ENCODE measurements around the gene GGA2.
"Not testable (repeated sequence)": the region's sequence is repeated elsewhere in the genome, so short reads cannot be mapped to it uniquely, and the experiment has no call there.

GGA2 gene

GRCh38 chr16:23465179-23465578, 45.1 kb downstream of the GGA2 start:
- no peaks in the 10 kb centered on the region for H3K9me2 ChIP-seq (replicated peaks; ENCODE audit: insufficient read depth, low read length)
- no peaks in the 10 kb centered on the region for H4K20me1 ChIP-seq (ENCODE audit: low read depth, low read length)
- no peak overlapping the region for H3K4me3 ChIP-seq (ENCODE audit: insufficient read depth, low read length, poor library complexity, severe bottlenecking)
- no peaks in the 10 kb centered on the region for H3K79me2 ChIP-seq (ENCODE audit: insufficient read depth, low read length)
- peaks cover 15% of the 10 kb centered on the region; the same call in 1 of the 2 replicates for H3K36me3 ChIP-seq (ENCODE audit: low read length)
- no peak overlapping the region for H2AFZ ChIP-seq (ENCODE audit: low read depth, low read length, severe bottlenecking)
- H3K27me3 ChIP-seq (ENCODE audit: low read length) = no peaks in the 10 kb centered on the region
- H3K27ac ChIP-seq (ENCODE audit: low read depth, low read length) = no peak overlapping the region
- TF ChIP-seq CTCF (IDR thresholded peaks at IDR 0.05; ENCODE audit: insufficient read depth, low read length, poor library complexity, severe bottlenecking) = no peak
- H3K9ac ChIP-seq (ENCODE audit: low read length) = no peak overlapping the region
- H3K4me2 ChIP-seq (ENCODE audit: low read depth, low read length, poor library complexity, severe bottlenecking) = no peak overlapping the region
- no peaks in the 10 kb centered on the region for H3K9me3 ChIP-seq (ENCODE audit: insufficient read depth, low read length)
- peaks cover 38% of the 10 kb centered on the region for H3F3A ChIP-seq (ENCODE audit: insufficient read depth)

- no peak overlapping the region for H3K4me2 ChIP-seq (ENCODE audit: low read depth, low read length, poor library complexity, severe bottlenecking)
- H3K4me3 ChIP-seq (ENCODE audit: insufficient read depth, low read length, poor library complexity, severe bottlenecking) = no peak overlapping the region
- H3K9ac ChIP-seq (ENCODE audit: low read length) = no peak overlapping the region
- peaks cover 43% of the 10 kb centered on the region for H3F3A ChIP-seq (ENCODE audit: insufficient read depth)
- H4K20me1 ChIP-seq (ENCODE audit: low read depth, low read length) = no peaks in the 10 kb centered on the region
- H3K36me3 ChIP-seq (ENCODE audit: low read length) = peaks cover 8% of the 10 kb centered on the region; the same call in 1 of the 2 replicates
- TF ChIP-seq CTCF (IDR thresholded peaks at IDR 0.05; ENCODE audit: insufficient read depth, low read length, poor library complexity, severe bottlenecking) (no peak), EZH2phosphoT487 (conservative IDR thresholded peaks at IDR 0.05; ENCODE audit: low read length) (no peak)
- no peak overlapping the region for H2AFZ ChIP-seq (ENCODE audit: low read depth, low read length, severe bottlenecking)
- no peaks in the 10 kb centered on the region for H3K79me2 ChIP-seq (ENCODE audit: insufficient read depth, low read length)
- H3K9me3 ChIP-seq (ENCODE audit: insufficient read depth, low read length) = no peaks in the 10 kb centered on the region
- H3K27ac ChIP-seq (ENCODE audit: low read depth, low read length) = no peak overlapping the region
- H3K27me3 ChIP-seq (ENCODE audit: low read length) = no peaks in the 10 kb centered on the region
- H3K9me2 ChIP-seq (replicated peaks; ENCODE audit: insufficient read depth, low read length) = no peaks in the 10 kb centered on the region
Measured at GRCh38 chr16:23464196-23464595, 46.1 kb downstream of the GGA2 start.

GRCh38 chr16:23462994-23463393, 47.3 kb downstream of the GGA2 start:
- H3K9me2 ChIP-seq (replicated peaks; ENCODE audit: insufficient read depth, low read length); H3K36me3 ChIP-seq (ENCODE audit: low read length); H3K27ac ChIP-seq (ENCODE audit: low read depth, low read length); H3K4me3 ChIP-seq (ENCODE audit: insufficient read depth, low read length, poor library complexity, severe bottlenecking); H3K27me3 ChIP-seq (ENCODE audit: low read length); H2AFZ ChIP-seq (ENCODE audit: low read depth, low read length, severe bottlenecking); H4K20me1 ChIP-seq (ENCODE audit: low read depth, low read length); H3K79me2 ChIP-seq (ENCODE audit: insufficient read depth, low read length); H3K4me2 ChIP-seq (ENCODE audit: low read depth, low read length, poor library complexity, severe bottlenecking); H3K9me3 ChIP-seq (ENCODE audit: insufficient read depth, low read length); H3K9ac ChIP-seq (ENCODE audit: low read length): not testable (repeated sequence)
- H3F3A ChIP-seq (ENCODE audit: insufficient read depth) = peaks cover 43% of the 10 kb centered on the region

- Histone ChIP-seq H3K79me2 (ENCODE audit: insufficient read depth, low read length) (peaks cover 10% of the 10 kb centered on the region; the same call in 1 of the 2 replicates), H4K20me1 (ENCODE audit: low read depth, low read length) (no peaks in the 10 kb centered on the region), H3K9me3 (ENCODE audit: insufficient read depth, low read length) (no peaks in the 10 kb centered on the region), H3K9ac (ENCODE audit: low read length) (peak overlapping the region; percentile 70), H2AFZ (ENCODE audit: low read depth, low read length, severe bottlenecking) (no peak overlapping the region), H3K27me3 (ENCODE audit: low read length) (no peaks in the 10 kb centered on the region), H3K9me2 (replicated peaks; ENCODE audit: insufficient read depth, low read length) (no peaks in the 10 kb centered on the region), H3K27ac (ENCODE audit: low read depth, low read length) (no peak overlapping the region), H3K4me3 (ENCODE audit: insufficient read depth, low read length, poor library complexity, severe bottlenecking) (peak overlapping the region; percentile 75), H3K4me2 (ENCODE audit: low read depth, low read length, poor library complexity, severe bottlenecking) (peak overlapping the region; percentile 70), H3F3A (ENCODE audit: insufficient read depth) (no peaks in the 10 kb centered on the region), H3K36me3 (ENCODE audit: low read length) (no peaks in the 10 kb centered on the region)
- TF ChIP-seq EZH2phosphoT487 (conservative IDR thresholded peaks at IDR 0.05; ENCODE audit: low read length) (no peak), CTCF (IDR thresholded peaks at IDR 0.05; ENCODE audit: insufficient read depth, low read length, poor library complexity, severe bottlenecking) (no peak)
Measured at GRCh38 chr16:23453338-23454052, 56.8 kb downstream of the GGA2 start.

Measured in SU-DHL-6 (cell line).